ENCODE results near the gene C14orf180. TPM values are rescaled to one million over a fixed set of nuclear protein-coding genes. Genes with fewer than 3 reads are reported as not detected.

The C14orf180 gene
- polyA plus RNA-seq, 1 donor (not counting 4 experiments of a cell fraction or from before 2014, with no cell fraction given): not detected

DNA sequence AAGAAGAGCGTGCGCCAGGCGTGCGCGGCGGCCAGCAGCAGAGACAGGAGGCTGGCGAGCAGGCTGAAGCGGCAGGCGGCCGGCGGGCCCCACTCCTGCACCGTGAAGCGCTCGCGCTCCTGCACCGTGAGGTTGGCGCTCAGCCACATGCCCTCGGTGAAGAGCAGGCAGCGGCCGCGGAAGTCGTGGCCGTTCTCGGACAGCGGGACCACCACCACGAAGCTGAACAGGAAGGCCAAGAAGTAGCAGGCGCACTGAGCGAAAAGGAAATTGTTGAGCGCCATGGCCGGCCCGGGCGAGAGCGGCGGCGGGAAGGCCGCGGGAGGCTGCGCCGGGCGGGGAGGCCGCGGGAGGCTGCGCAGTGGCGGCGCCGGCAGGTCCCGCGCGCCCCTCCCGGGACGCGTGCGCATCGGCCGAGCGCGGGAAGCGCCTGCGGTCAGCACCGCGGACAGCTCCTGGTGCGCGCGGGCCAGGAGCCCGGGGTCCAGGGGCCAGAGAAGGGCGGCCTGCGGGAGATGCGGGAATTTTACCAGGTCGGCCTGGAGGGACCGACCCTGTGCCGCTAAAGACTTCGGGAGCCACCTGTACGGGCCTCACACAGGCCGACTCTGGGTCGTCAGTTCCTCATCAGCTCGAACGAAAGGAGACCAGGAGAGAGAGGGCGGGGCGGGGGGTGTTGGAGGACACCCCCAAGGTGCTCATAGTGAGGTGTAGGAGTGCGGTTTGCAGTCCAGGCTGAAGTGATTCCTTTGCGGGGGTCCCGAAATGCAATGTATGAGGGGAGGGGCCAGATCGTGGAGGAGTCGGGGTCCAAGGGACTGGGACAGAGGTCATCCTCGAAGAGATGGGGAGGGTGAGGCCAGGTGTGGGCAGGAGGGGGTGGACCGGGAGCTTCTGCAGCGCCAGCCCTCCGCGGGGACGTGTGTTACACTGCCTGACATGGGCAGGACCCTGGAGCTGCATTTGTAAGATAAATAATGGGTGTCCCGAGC lies 25.2 kb downstream of the C14orf180 start, which contains the start of gene TMEM179:
Gene TMEM179 (minus strand): TSS at position 315 of the 992 bp plus-strand sequence. CDS start 31 bp downstream, at position 284.
- Histone ChIP-seq H3K4me1 (ENCODE audit: control insufficient read depth, extremely low read depth, insufficient read depth, low read length) (no peaks in the 10 kb centered on the region), H3K79me2 (ENCODE audit: control insufficient read depth, insufficient read depth, low read length) (no peaks in the 10 kb centered on the region), H3K27ac (ENCODE audit: control insufficient read depth, insufficient read depth, low read length) (no peak within 1 kb of the TSS), H3K4me2 (ENCODE audit: control insufficient read depth, extremely low read depth, insufficient read depth, low read depth, low read length) (no peak within 1 kb of the TSS), H3K4me3 (ENCODE audit: control insufficient read depth in 2 of 3, extremely low read depth in 1 of 3, insufficient read depth in 2 of 3, low read depth in 1 of 3, low read length in 3 of 3) (no peak within 1 kb of the TSS), H3K9me1 (ENCODE audit: control insufficient read depth, extremely low read depth, insufficient read depth, low read length) (no peaks in the 10 kb centered on the region), H3K9ac (ENCODE audit: control insufficient read depth, extremely low read depth, insufficient read depth, low read length) (no peak within 1 kb of the TSS), H3K9me3 (ENCODE audit: control insufficient read depth, low read depth, low read length) (no peaks in the 10 kb centered on the region), H3K27me3 (ENCODE audit: control insufficient read depth, extremely low read depth, insufficient read depth, low read length) (peaks cover 22% of the 10 kb centered on the region), H4K20me1 (ENCODE audit: control insufficient read depth, extremely low read depth, insufficient read depth, low read length) (no peaks in the 10 kb centered on the region), H2AFZ (ENCODE audit: control insufficient read depth, low read length) (no peak within 1 kb of the TSS), H3K36me3 (ENCODE audit: control insufficient read depth in 2 of 2, extremely low read depth in 1 of 2, insufficient read depth in 2 of 2, low read length in 2 of 2) (no peaks in the 10 kb centered on the region)
- dilution Hi-C loops (cut with MboI; ENCODE audit: extremely low pct_ligation_motif_present, low sequenced_read_pairs): no loop called here
- FAIRE-seq (no peak), DNase-seq (ENCODE audit: low read depth, low spot score) (no peak)
- TF ChIP-seq, protein P1, sequence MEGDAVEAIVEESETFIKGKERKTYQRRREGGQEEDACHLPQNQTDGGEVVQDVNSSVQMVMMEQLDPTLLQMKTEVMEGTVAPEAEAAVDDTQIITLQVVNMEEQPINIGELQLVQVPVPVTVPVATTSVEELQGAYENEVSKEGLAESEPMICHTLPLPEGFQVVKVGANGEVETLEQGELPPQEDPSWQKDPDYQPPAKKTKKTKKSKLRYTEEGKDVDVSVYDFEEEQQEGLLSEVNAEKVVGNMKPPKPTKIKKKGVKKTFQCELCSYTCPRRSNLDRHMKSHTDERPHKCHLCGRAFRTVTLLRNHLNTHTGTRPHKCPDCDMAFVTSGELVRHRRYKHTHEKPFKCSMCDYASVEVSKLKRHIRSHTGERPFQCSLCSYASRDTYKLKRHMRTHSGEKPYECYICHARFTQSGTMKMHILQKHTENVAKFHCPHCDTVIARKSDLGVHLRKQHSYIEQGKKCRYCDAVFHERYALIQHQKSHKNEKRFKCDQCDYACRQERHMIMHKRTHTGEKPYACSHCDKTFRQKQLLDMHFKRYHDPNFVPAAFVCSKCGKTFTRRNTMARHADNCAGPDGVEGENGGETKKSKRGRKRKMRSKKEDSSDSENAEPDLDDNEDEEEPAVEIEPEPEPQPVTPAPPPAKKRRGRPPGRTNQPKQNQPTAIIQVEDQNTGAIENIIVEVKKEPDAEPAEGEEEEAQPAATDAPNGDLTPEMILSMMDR (optimal IDR thresholded peaks at IDR 0.05 in 1 of 3, IDR thresholded peaks at IDR 0.05 in 1 of 3, conservative IDR thresholded peaks at IDR 0.05 in 1 of 3; ENCODE audit: extremely low read depth in 1 of 3, insufficient read depth in 2 of 3, low read length in 3 of 3): no peak
- TF ChIP-seq EZH2 (IDR thresholded peaks at IDR 0.05; ENCODE audit: low read length): peak; percentile 57

DNA sequence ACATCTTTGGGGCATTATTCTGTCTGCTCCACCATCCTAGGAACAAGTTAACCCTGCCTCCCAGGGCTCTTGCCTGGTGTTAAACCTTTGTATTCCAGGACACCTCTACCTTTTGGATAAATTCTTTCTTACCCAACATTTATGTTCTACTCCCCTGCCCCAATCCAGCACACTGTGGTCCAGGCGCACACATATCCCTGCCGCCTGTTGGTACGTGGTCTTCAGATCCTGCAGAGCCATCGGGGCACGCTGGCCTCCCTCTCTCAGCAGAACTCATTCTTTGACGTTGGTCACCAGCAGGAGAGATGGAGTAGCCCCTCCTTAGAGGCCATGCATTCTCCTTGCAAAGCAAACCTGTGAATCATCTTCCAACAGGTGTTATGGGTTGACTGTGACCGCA lies 30.1 kb downstream of the C14orf180 start:
- Histone ChIP-seq H3K4me3 (ENCODE audit: control insufficient read depth in 2 of 3, extremely low read depth in 1 of 3, insufficient read depth in 2 of 3, low read depth in 1 of 3, low read length in 3 of 3) (no peak overlapping the region), H4K20me1 (ENCODE audit: control insufficient read depth, extremely low read depth, insufficient read depth, low read length) (no peaks in the 10 kb centered on the region), H3K9me1 (ENCODE audit: control insufficient read depth, extremely low read depth, insufficient read depth, low read length) (no peaks in the 10 kb centered on the region), H3K4me2 (ENCODE audit: control insufficient read depth, extremely low read depth, insufficient read depth, low read depth, low read length) (no peak overlapping the region), H3K4me1 (ENCODE audit: control insufficient read depth, extremely low read depth, insufficient read depth, low read length) (no peaks in the 10 kb centered on the region), H3K79me2 (ENCODE audit: control insufficient read depth, insufficient read depth, low read length) (no peaks in the 10 kb centered on the region), H3K27me3 (ENCODE audit: control insufficient read depth, extremely low read depth, insufficient read depth, low read length) (peaks cover 10% of the 10 kb centered on the region), H3K36me3 (ENCODE audit: control insufficient read depth in 2 of 2, extremely low read depth in 1 of 2, insufficient read depth in 2 of 2, low read length in 2 of 2) (no peaks in the 10 kb centered on the region), H2AFZ (ENCODE audit: control insufficient read depth, low read length) (no peak overlapping the region), H3K9me3 (ENCODE audit: control insufficient read depth, low read depth, low read length) (no peaks in the 10 kb centered on the region), H3K27ac (ENCODE audit: control insufficient read depth, insufficient read depth, low read length) (no peak overlapping the region), H3K9ac (ENCODE audit: control insufficient read depth, extremely low read depth, insufficient read depth, low read length) (no peak overlapping the region)
- dilution Hi-C loops (cut with MboI; ENCODE audit: extremely low pct_ligation_motif_present, low sequenced_read_pairs): no loop called here
- DNase-seq (ENCODE audit: low read depth, low spot score) (no peak), FAIRE-seq (no peak)
- TF ChIP-seq, protein P1 (optimal IDR thresholded peaks at IDR 0.05 in 1 of 3, IDR thresholded peaks at IDR 0.05 in 1 of 3, conservative IDR thresholded peaks at IDR 0.05 in 1 of 3; ENCODE audit: extremely low read depth in 1 of 3, insufficient read depth in 2 of 3, low read length in 3 of 3): no peak
- no peak for TF ChIP-seq EZH2 (IDR thresholded peaks at IDR 0.05; ENCODE audit: low read length)
